Smooth muscle cell (in vitro differentiated cells): Measurements from ENCODE around the gene HIGD2B. TPM values are rescaled to one million over a fixed set of nuclear protein-coding genes. Genes with fewer than 3 reads are reported as not detected.

Experiments
- DNase-seq: peaks from one replicate; lab custom pipeline; 2025; ENCODE audit not compliant: unreplicated experiment; lab: John Stamatoyannopoulos, UW
- H2AFZ ChIP-seq: fragments of 200-600 bp; sonication (generic); 2 replicates; pipeline ENCODE4 v1.6.0; 2016; ENCODE audit warnings: antibody characterized with exemption, low read depth, mild to moderate bottlenecking
- H3F3A ChIP-seq: fragments of 200-600 bp; sonication (generic); 2 replicates; pipeline ENCODE4 v1.6.0; 2017; ENCODE audit warnings: antibody characterized with exemption, low read depth
- H3K27ac ChIP-seq: fragments of 200-600 bp; sonication (generic); 2 replicates; pipeline ENCODE4 v1.5.1; 2016; ENCODE audit warnings: low read depth, mild to moderate bottlenecking
- H3K27me3 ChIP-seq: fragments of 200-600 bp; sonication (generic); 2 replicates; pipeline ENCODE4 v1.6.1; 2016; ENCODE audit warnings: low read depth, mild to moderate bottlenecking
- H3K36me3 ChIP-seq: fragments of 200-600 bp; sonication (generic); 2 replicates; pipeline ENCODE4 v1.5.1; 2016; ENCODE audit warnings: low read depth
- H3K4me1 ChIP-seq: fragments of 200-600 bp; sonication (generic); 2 replicates; pipeline ENCODE4 v1.5.1; 2016; ENCODE audit warnings: low read depth
- H3K4me2 ChIP-seq: fragments of 200-600 bp; sonication (generic); 2 replicates; pipeline ENCODE4 v1.6.0; 2016; ENCODE audit warnings: mild to moderate bottlenecking
- H3K4me3 ChIP-seq: fragments of 200-600 bp; sonication (generic); 2 replicates; pipeline ENCODE4 v1.5.1; 2016; ENCODE audit warnings: mild to moderate bottlenecking
- H3K79me2 ChIP-seq: fragments of 200-600 bp; sonication (generic); 2 replicates; pipeline ENCODE4 v1.6.0; 2016; ENCODE audit warnings: low read depth, mild to moderate bottlenecking
- H3K9ac ChIP-seq: fragments of 200-600 bp; sonication (generic); 2 replicates; pipeline ENCODE4 v1.6.0; 2016; ENCODE audit warnings: low read depth
- H3K9me3 ChIP-seq: fragments of 200-600 bp; sonication (generic); replicated peaks from 2 replicates; pipeline ENCODE4 v1.5.1; 2016; ENCODE audit warnings: low read depth
- H4K20me1 ChIP-seq: fragments of 200-600 bp; sonication (generic); 2 replicates; pipeline ENCODE4 v1.6.0; 2016; ENCODE audit warnings: low read depth
- WGBS: methylation state at CpG from one replicate; pipeline ENCODE4 v1.1.7; 2016; ENCODE audit warnings: low lambda C conversion rate; 5-methylcytosine and 5-hydroxymethylcytosine counted together
- polyA plus RNA-seq: library from polyadenylated mRNA; unstranded; fragments of >200 nt; fragmentation: Nextera tagmentation; extraction: Ambion mirVana; gene quantifications from 2 replicates; pipeline ENCODE4 v1.2.1, GENCODE V29; 2016
- total RNA-seq: library from RNA; depleted of rRNA; stranded (reverse); fragments of >200 nt; gene quantifications from 2 replicates; pipeline ENCODE4 v1.2.3, GENCODE V29; 2014
- TF ChIP-seq, protein P1 (sequence below): fragments of 200-600 bp; sonication (generic); IDR thresholded peaks from 2 replicates; pipeline ENCODE4 v1.5.1; 2017; ENCODE audit warnings: borderline replicate concordance, mild to moderate bottlenecking, antibody characterized with exemption; ENCODE audit not compliant: insufficient read depth, poor library complexity, severe bottlenecking

The HIGD2B gene
- total and polyA plus RNA-seq, 2 experiments from 2014 or later: not detected

DNA sequence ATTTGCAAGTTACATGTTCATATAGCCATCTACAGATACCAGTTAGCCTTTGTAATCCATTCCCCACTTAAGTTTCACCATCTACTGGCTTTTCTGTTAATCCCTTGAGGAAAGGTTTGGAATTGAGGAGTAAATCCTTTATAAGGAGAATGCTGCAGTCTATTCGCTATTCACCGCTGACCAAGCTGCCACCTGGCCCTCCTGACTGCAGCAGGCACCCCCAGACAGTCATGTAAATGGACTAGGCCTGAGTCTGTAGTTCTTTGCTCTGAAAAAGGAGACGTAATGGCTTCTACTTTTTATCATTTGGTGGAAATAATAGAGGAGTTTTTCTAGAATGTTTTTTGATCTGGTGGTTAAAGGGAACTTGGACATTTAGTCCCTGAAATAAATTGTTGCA, 3.2 kb downstream of the HIGD2B start:
- no peaks in the 10 kb centered on the region for H3K36me3 ChIP-seq
- WGBS: 85% methylated on average over 3 of the region's 3 CpGs

GRCh38 chr15:72680931-72681330, 5.1 kb downstream of the HIGD2B start:
- no peak overlapping the region for H3K4me3 ChIP-seq
- TF ChIP-seq, protein P1, sequence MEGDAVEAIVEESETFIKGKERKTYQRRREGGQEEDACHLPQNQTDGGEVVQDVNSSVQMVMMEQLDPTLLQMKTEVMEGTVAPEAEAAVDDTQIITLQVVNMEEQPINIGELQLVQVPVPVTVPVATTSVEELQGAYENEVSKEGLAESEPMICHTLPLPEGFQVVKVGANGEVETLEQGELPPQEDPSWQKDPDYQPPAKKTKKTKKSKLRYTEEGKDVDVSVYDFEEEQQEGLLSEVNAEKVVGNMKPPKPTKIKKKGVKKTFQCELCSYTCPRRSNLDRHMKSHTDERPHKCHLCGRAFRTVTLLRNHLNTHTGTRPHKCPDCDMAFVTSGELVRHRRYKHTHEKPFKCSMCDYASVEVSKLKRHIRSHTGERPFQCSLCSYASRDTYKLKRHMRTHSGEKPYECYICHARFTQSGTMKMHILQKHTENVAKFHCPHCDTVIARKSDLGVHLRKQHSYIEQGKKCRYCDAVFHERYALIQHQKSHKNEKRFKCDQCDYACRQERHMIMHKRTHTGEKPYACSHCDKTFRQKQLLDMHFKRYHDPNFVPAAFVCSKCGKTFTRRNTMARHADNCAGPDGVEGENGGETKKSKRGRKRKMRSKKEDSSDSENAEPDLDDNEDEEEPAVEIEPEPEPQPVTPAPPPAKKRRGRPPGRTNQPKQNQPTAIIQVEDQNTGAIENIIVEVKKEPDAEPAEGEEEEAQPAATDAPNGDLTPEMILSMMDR: no peak
- DNase-seq: no peak
- H3K4me1 ChIP-seq: peaks cover 6% of the 10 kb centered on the region
- H3F3A ChIP-seq: no peaks in the 10 kb centered on the region
- no peak overlapping the region for H3K4me2 ChIP-seq
- H3K9me3 ChIP-seq: no peaks in the 10 kb centered on the region
- no peaks in the 10 kb centered on the region for H3K36me3 ChIP-seq
- 61% methylated on average over 3 of the region's 3 CpGs for WGBS
- H3K79me2 ChIP-seq: no peaks in the 10 kb centered on the region
- H4K20me1 ChIP-seq: no peaks in the 10 kb centered on the region
- H2AFZ ChIP-seq: no peak overlapping the region
- peaks cover 39% of the 10 kb centered on the region for H3K27me3 ChIP-seq
- no peak overlapping the region for H3K9ac ChIP-seq
- no peak overlapping the region for H3K27ac ChIP-seq

More for the DNA sequence above, 3.2 kb downstream of the HIGD2B start:
- Histone ChIP-seq H3K9me3 (no peaks in the 10 kb centered on the region), H3K27ac (no peak overlapping the region), H3K27me3 (peaks cover 30% of the 10 kb centered on the region), H3F3A (no peaks in the 10 kb centered on the region), H4K20me1 (no peaks in the 10 kb centered on the region), H2AFZ (no peak overlapping the region), H3K79me2 (peaks cover 6% of the 10 kb centered on the region), H3K9ac (no peak overlapping the region), H3K4me2 (no peak overlapping the region), H3K4me1 (peaks cover 6% of the 10 kb centered on the region), H3K4me3 (no peak overlapping the region)
- no peak for DNase-seq
- TF ChIP-seq, protein P1: no peak

DNA sequence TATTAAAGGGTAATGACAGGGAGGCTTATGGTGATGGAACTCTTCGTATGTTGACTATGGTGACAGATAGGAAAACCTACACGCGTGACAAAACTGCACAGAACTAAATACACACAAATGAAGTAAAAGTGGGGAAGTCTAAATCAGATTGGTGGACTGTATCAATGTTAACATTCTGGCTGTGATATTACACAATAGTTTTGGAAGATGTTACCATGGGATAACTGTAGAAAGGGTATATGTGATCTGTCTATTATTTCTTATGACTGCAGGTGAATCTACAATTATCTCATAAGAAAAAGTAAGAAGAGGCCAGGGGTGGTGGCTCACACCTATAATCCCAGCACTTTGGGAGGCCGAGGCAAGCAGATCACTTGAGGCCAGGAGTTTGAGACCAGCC, 9.1 kb downstream of the HIGD2B start:
- TF ChIP-seq, protein P1: no peak
- no peaks in the 10 kb centered on the region for H4K20me1 ChIP-seq

DNA sequence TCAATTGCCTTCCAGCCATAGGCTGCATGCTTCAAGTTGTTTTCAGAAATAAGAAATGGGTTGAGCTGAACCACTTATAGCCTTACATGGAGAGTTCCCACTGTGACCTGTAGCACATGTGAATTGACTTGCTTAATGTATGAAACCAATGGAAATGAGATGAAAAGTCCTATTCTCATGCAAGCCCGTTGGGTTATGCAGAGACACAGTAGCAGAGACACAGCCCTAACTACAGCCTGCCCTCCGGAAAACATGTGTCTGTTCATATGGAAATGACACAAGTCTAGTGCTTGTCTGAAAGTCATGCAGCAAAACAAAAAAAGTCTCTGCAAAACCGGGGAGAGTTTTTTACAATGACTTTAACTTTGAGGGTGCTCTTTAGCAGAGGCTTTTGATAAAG, 14.5 kb downstream of the HIGD2B start:
- H3K4me2 ChIP-seq: peak overlapping the region; percentile 83
- no peak overlapping the region for H2AFZ ChIP-seq
- no peaks in the 10 kb centered on the region for H4K20me1 ChIP-seq
- no peaks in the 10 kb centered on the region for H3K36me3 ChIP-seq
- H3K4me1 ChIP-seq: no peaks in the 10 kb centered on the region
- no peak overlapping the region for H3K9ac ChIP-seq
- H3K27ac ChIP-seq: no peak overlapping the region
- peaks cover 4% of the 10 kb centered on the region for H3K27me3 ChIP-seq
- no peaks in the 10 kb centered on the region for H3K79me2 ChIP-seq
- H3F3A ChIP-seq: no peaks in the 10 kb centered on the region
- TF ChIP-seq, protein P1: no peak
- no peaks in the 10 kb centered on the region for H3K9me3 ChIP-seq
- H3K4me3 ChIP-seq: no peak overlapping the region
- WGBS: 18% methylated on average over 3 of the region's 3 CpGs
- no peak for DNase-seq

More for the DNA sequence above, 9.1 kb downstream of the HIGD2B start:
- H3K27me3 ChIP-seq: peaks cover 43% of the 10 kb centered on the region
- no peak overlapping the region for H3K9ac ChIP-seq
- no peaks in the 10 kb centered on the region for H3K9me3 ChIP-seq
- H3K79me2 ChIP-seq: no peaks in the 10 kb centered on the region
- H3F3A ChIP-seq: no peaks in the 10 kb centered on the region
- DNase-seq: no peak
- H3K4me1 ChIP-seq: no peaks in the 10 kb centered on the region
- H3K27ac ChIP-seq: no peak overlapping the region
- no peaks in the 10 kb centered on the region for H3K36me3 ChIP-seq
- 88% methylated on average over 4 of the region's 4 CpGs for WGBS
- no peak overlapping the region for H3K4me3 ChIP-seq
- no peak overlapping the region for H2AFZ ChIP-seq
- H3K4me2 ChIP-seq: no peak overlapping the region
